HepG2 (cell line): ENCODE data around the gene BCAS1. TPM values are rescaled to one million over a fixed set of nuclear protein-coding genes. Genes with fewer than 3 reads are reported as not detected.

Source experiments
- ELF1 ChIP-seq: sonication (generic); formaldehyde crosslinking; IDR thresholded peaks from 2 replicates; pipeline ENCODE4 v1.4.0; 2020; ENCODE audit warnings: missing genetic modification reagents
- ELF3 ChIP-seq: IDR thresholded peaks from 2 replicates; pipeline ENCODE4 v1.6.1; 2016; ENCODE audit warnings: missing genetic modification reagents, missing compliant biosample characterization
- KLF6 ChIP-seq: IDR thresholded peaks from 2 replicates; pipeline ENCODE4 v1.8.0; 2016; ENCODE audit warnings: missing biosample characterization, missing genetic modification reagents
- MIER3 ChIP-seq: IDR thresholded peaks from 2 replicates; pipeline ENCODE4 v1.6.1; 2016; ENCODE audit warnings: missing compliant biosample characterization, borderline replicate concordance
- NRL ChIP-seq: sonication (generic); formaldehyde crosslinking; IDR thresholded peaks from 2 replicates; pipeline ENCODE4 v1.5.0; 2020; ENCODE audit warnings: missing genetic modification reagents, mild to moderate bottlenecking, moderate library complexity, borderline replicate concordance
- RNF2 ChIP-seq: fragments of 450-650 bp; conservative IDR thresholded peaks from 2 replicates; pipeline ENCODE4 v1.6.1; 2016; ENCODE audit warnings: low read depth
- SOX6 ChIP-seq, 2 experiments: fragments of 450-650 bp in 1 of 2; sonication (generic) in 1 of 2; formaldehyde crosslinking in 1 of 2; IDR thresholded peaks; 2 replicates each; pipeline versions ENCODE4 v1.4.0 to v1.6.1; 2017 to 2020; ENCODE audit warnings: antibody characterized with exemption in 1 of 2, mild to moderate bottlenecking in 1 of 2, missing genetic modification reagents in 1 of 2
- ZBTB7B ChIP-seq: sonication (generic); formaldehyde crosslinking; IDR thresholded peaks from 2 replicates; pipeline ENCODE4 v1.4.0; 2020; ENCODE audit warnings: missing genetic modification reagents
- ZC3H13 ChIP-seq: sonication (generic); formaldehyde crosslinking; IDR thresholded peaks from 2 replicates; pipeline ENCODE4 v1.8.1; 2023; ENCODE audit warnings: mild to moderate bottlenecking, missing genetic modification reagents, moderate library complexity
- ZNF138 ChIP-seq: sonication (generic); formaldehyde crosslinking; IDR thresholded peaks from 2 replicates; pipeline ENCODE4 v1.5.0; 2020; ENCODE audit warnings: mild to moderate bottlenecking, low read depth, missing genetic modification reagents
- ZNF33A ChIP-seq: sonication (generic); formaldehyde crosslinking; IDR thresholded peaks from 2 replicates; pipeline ENCODE4 v1.5.1; 2020; ENCODE audit warnings: missing genetic modification reagents, mild to moderate bottlenecking, moderate library complexity, borderline replicate concordance
- ZNF468 ChIP-seq: sonication (generic); formaldehyde crosslinking; IDR thresholded peaks from 2 replicates; pipeline ENCODE4 v1.8.0; 2022; ENCODE audit warnings: mild to moderate bottlenecking, moderate library complexity, missing genetic modification reagents
- ZNF674 ChIP-seq: sonication (generic); formaldehyde crosslinking; IDR thresholded peaks from 2 replicates; pipeline ENCODE4 v1.5.0; 2020; ENCODE audit warnings: low read depth, mild to moderate bottlenecking, missing genetic modification reagents
- polyA plus RNA-seq, 8 experiments: library from polyadenylated mRNA; depleted of rRNA in 3 of 8; stranded (reverse) in 7 of 8; unstranded in 1 of 8; fragments of >200 nt; fragmentation: Illumina TruSeq in 4 of 8; extraction: Trizol in 4 of 8; gene quantifications; 2 replicates each; pipeline versions ENCODE4 v1.2.1 to v1.2.3, GENCODE V29; 2011 to 2016; ENCODE audit warnings: low read depth in 4 of 8, missing spikeins in 1 of 8, mixed read lengths in 1 of 8; ENCODE audit not compliant: insufficient read depth in 1 of 8
- total RNA-seq, 5 experiments: library from RNA; depleted of rRNA; stranded (reverse); fragments of >200 nt; fragmentation: Illumina TruSeq; extraction: Trizol; gene quantifications; 2 replicates each; pipeline ENCODE4 v1.2.3, GENCODE V29; 2016; ENCODE audit warnings: low read depth in 1 of 5
- TF ChIP-seq, protein P1 (sequence below): sonication (generic); formaldehyde crosslinking; IDR thresholded peaks from 2 replicates; pipeline ENCODE4 v1.5.1; 2020; ENCODE audit warnings: mild to moderate bottlenecking, missing genetic modification reagents
- TF ChIP-seq, protein P2 (sequence below): IDR thresholded peaks from 2 replicates; pipeline ENCODE4 v1.6.1; 2018; ENCODE audit warnings: missing genetic modification reagents
- TF ChIP-seq, protein P3 (sequence below), 2 experiments: sonication (generic) in 1 of 2; formaldehyde crosslinking in 1 of 2; IDR thresholded peaks; 2 replicates each; pipeline versions ENCODE4 v1.6.1 to v1.9.0; 2014 to 2022; ENCODE audit warnings: antibody characterized with exemption in 1 of 2, borderline replicate concordance in 1 of 2, inconsistent platforms in 1 of 2, low read depth in 1 of 2, missing genetic modification reagents in 1 of 2
- TF ChIP-seq, protein P4 (sequence below): IDR thresholded peaks from 2 replicates; pipeline ENCODE4 v1.6.1; 2016; ENCODE audit warnings: missing compliant biosample characterization, missing genetic modification reagents, borderline replicate concordance

The BCAS1 gene
- total and polyA plus RNA-seq, 2 of the 13 experiments (the other 11 are each of a cell fraction or from before 2014, with no cell fraction given), result 0.55 to 0.91 TPM

- TF ChIP-seq, protein P1, sequence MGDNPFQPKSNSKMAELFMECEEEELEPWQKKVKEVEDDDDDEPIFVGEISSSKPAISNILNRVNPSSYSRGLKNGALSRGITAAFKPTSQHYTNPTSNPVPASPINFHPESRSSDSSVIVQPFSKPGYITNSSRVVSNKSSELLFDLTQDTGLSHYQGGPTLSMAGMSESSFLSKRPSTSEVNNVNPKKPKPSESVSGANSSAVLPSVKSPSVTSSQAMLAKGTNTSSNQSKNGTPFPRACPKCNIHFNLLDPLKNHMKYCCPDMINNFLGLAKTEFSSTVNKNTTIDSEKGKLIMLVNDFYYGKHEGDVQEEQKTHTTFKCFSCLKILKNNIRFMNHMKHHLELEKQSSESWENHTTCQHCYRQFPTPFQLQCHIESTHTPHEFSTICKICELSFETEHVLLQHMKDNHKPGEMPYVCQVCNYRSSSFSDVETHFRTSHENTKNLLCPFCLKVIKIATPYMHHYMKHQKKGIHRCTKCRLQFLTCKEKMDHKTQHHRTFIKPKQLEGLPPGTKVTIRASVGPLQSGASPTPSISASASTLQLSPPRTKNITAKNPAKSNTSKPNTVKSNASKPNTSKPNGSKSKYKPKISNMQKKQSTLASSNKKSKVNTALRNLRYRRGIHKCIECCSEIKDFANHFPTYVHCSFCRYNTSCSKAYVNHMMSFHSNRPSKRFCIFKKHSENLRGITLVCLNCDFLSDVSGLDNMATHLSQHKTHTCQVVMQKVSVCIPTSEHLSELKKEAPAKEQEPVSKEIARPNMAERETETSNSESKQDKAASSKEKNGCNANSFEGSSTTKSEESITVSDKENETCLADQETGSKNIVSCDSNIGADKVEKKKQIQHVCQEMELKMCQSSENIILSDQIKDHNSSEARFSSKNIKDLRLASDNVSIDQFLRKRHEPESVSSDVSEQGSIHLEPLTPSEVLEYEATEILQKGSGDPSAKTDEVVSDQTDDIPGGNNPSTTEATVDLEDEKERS (CRISPR knock-in tag), result no peak
- TF ChIP-seq ZBTB7B (no peak), ELF1 (CRISPR knock-in tag) (no peak; the same call in 1 of the 2 replicates), ZNF674 (no peak), ZNF468 (CRISPR knock-in tag) (no peak), ELF3 (CRISPR knock-in tag) (peak; percentile 86), SOX6 (IDR thresholded peaks at IDR 0.05) (no peak), SOX6 (CRISPR knock-in tag; IDR thresholded peaks at IDR 0.05) (no peak), ZC3H13 (CRISPR knock-in tag) (no peak), RNF2 (no peak), ZNF33A (CRISPR knock-in tag) (no peak), NRL (CRISPR knock-in tag) (no peak), KLF6 (CRISPR knock-in tag) (0 out of 2 replicates have a peak, but pooled peaks have one; percentile 6), MIER3 (peak; percentile 87; the same call in 1 of the 2 replicates), ZNF138 (CRISPR knock-in tag) (no peak)
- TF ChIP-seq, protein P2, sequence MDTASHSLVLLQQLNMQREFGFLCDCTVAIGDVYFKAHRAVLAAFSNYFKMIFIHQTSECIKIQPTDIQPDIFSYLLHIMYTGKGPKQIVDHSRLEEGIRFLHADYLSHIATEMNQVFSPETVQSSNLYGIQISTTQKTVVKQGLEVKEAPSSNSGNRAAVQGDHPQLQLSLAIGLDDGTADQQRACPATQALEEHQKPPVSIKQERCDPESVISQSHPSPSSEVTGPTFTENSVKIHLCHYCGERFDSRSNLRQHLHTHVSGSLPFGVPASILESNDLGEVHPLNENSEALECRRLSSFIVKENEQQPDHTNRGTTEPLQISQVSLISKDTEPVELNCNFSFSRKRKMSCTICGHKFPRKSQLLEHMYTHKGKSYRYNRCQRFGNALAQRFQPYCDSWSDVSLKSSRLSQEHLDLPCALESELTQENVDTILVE (CRISPR knock-in tag), result 0 out of 2 replicates have a peak, but pooled peaks have one; percentile 27
- TF ChIP-seq, protein P3, sequence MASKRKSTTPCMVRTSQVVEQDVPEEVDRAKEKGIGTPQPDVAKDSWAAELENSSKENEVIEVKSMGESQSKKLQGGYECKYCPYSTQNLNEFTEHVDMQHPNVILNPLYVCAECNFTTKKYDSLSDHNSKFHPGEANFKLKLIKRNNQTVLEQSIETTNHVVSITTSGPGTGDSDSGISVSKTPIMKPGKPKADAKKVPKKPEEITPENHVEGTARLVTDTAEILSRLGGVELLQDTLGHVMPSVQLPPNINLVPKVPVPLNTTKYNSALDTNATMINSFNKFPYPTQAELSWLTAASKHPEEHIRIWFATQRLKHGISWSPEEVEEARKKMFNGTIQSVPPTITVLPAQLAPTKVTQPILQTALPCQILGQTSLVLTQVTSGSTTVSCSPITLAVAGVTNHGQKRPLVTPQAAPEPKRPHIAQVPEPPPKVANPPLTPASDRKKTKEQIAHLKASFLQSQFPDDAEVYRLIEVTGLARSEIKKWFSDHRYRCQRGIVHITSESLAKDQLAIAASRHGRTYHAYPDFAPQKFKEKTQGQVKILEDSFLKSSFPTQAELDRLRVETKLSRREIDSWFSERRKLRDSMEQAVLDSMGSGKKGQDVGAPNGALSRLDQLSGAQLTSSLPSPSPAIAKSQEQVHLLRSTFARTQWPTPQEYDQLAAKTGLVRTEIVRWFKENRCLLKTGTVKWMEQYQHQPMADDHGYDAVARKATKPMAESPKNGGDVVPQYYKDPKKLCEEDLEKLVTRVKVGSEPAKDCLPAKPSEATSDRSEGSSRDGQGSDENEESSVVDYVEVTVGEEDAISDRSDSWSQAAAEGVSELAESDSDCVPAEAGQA (IDR thresholded peaks at IDR 0.05; ENCODE audit: low read depth), result no peak
- TF ChIP-seq, protein P3 (CRISPR knock-in tag; IDR thresholded peaks at IDR 0.05; ENCODE audit: borderline replicate concordance), result no peak; the same call in 1 of the 2 replicates
- TF ChIP-seq, protein P4, sequence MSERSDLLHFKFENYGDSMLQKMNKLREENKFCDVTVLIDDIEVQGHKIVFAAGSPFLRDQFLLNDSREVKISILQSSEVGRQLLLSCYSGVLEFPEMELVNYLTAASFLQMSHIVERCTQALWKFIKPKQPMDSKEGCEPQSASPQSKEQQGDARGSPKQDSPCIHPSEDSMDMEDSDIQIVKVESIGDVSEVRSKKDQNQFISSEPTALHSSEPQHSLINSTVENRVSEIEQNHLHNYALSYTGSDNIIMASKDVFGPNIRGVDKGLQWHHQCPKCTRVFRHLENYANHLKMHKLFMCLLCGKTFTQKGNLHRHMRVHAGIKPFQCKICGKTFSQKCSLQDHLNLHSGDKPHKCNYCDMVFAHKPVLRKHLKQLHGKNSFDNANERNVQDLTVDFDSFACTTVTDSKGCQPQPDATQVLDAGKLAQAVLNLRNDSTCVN, result peak; percentile 70; the same call in 1 of the 2 replicates
Observed at GRCh38 chr20:54103067-54103761, 32.8 kb upstream of the BCAS1 start (continued).
